GM19099 (cell line): Measurements from ENCODE around the gene MYO1E.

Experiments
- POLR2A ChIP-seq: IDR thresholded peaks from 3 replicates; pipeline ENCODE4 v1.6.1; 2011; ENCODE audit warnings: low read depth; ENCODE audit not compliant: insufficient read length; ENCODE audit errors: extremely low read depth

MYO1E gene

GRCh38 chr15:59340325-59340724, 32.3 kb downstream of the MYO1E start:
- TF ChIP-seq POLR2A: no peak

- TF ChIP-seq POLR2A: no peak
Observed at GRCh38 chr15:59339252-59339672, 33.4 kb downstream of the MYO1E start.

GRCh38 chr15:59338414-59338813, 34.3 kb downstream of the MYO1E start:
- no peak for TF ChIP-seq POLR2A

GRCh38 chr15:59335207-59335786, 37.4 kb downstream of the MYO1E start:
- no peak for TF ChIP-seq POLR2A

- no peak for TF ChIP-seq POLR2A
Observed at GRCh38 chr15:59334076-59334415, 38.6 kb downstream of the MYO1E start.

GRCh38 chr15:59333401-59334075, 39.1 kb downstream of the MYO1E start:
- no peak for TF ChIP-seq POLR2A

GRCh38 chr15:59332009-59332408, 40.7 kb downstream of the MYO1E start:
- no peak for TF ChIP-seq POLR2A

GRCh38 chr15:59330649-59331048, 42.0 kb downstream of the MYO1E start:
- TF ChIP-seq POLR2A: no peak

- no peak for TF ChIP-seq POLR2A
Observed at GRCh38 chr15:59329570-59330350, 42.9 kb downstream of the MYO1E start.

GRCh38 chr15:59329091-59329490, 43.6 kb downstream of the MYO1E start:
- TF ChIP-seq POLR2A: no peak

- no peak for TF ChIP-seq POLR2A
Observed at GRCh38 chr15:59327942-59328341, 44.7 kb downstream of the MYO1E start.

GRCh38 chr15:59326856-59327255, 45.8 kb downstream of the MYO1E start:
- TF ChIP-seq POLR2A: no peak

GRCh38 chr15:59322056-59322759, 50.5 kb downstream of the MYO1E start:
- no peak for TF ChIP-seq POLR2A

- no peak for TF ChIP-seq POLR2A
Observed at GRCh38 chr15:59321000-59321689, 51.5 kb downstream of the MYO1E start.

GRCh38 chr15:59317211-59317610, 55.5 kb downstream of the MYO1E start:
- TF ChIP-seq POLR2A: no peak
